HL-60 (cell line): Measurements from ENCODE around the gene GABRB1.

Experiments
- DNase-seq, 2 experiments: peaks; one replicate each; pipeline ENCODE4 v3.0.0-alpha.2; 2010 to 2020; ENCODE audit warnings: low read depth in 1 of 2, low spot score in 1 of 2
- H3K27ac ChIP-seq: fragments of 250-450 bp; sonication (Bioruptor Pico); replicated peaks from 2 replicates; pipeline ENCODE4 v1.5.1; 2020; ENCODE audit warnings: mild to moderate bottlenecking, moderate library complexity
- H3K27me3 ChIP-seq: fragments of 250-450 bp; sonication (Bioruptor Pico); 2 replicates; pipeline ENCODE4 v1.5.1; 2021; ENCODE audit warnings: mild to moderate bottlenecking, moderate library complexity; ENCODE audit not compliant: insufficient read depth, poor library complexity, severe bottlenecking
- H3K4me3 ChIP-seq: replicated peaks from 2 replicates; pipeline ENCODE4 v1.5.1; 2011; ENCODE audit warnings: mild to moderate bottlenecking, control low read depth, low read length; ENCODE audit not compliant: insufficient read depth
- GABPA ChIP-seq: IDR thresholded peaks from 2 replicates; pipeline ENCODE4 v1.6.1; 2012; ENCODE audit warnings: low read depth
- POLR2AphosphoS5 ChIP-seq: IDR thresholded peaks from 2 replicates; pipeline ENCODE4 v1.6.1; 2012; ENCODE audit warnings: low read depth
- SPI1 ChIP-seq: IDR thresholded peaks from 2 replicates; pipeline ENCODE4 v1.6.1; 2012; ENCODE audit warnings: low read depth, mild to moderate bottlenecking, borderline replicate concordance
- TF ChIP-seq, protein P1 (sequence below): IDR thresholded peaks from one replicate; pipeline ENCODE4 v1.5.1; 2011; ENCODE audit warnings: low read length, control low read depth, inconsistent platforms; ENCODE audit not compliant: insufficient read depth
- TF ChIP-seq, protein P2 (sequence below): IDR thresholded peaks from 2 replicates; pipeline ENCODE4 v1.6.1; 2012; ENCODE audit warnings: low read depth; ENCODE audit not compliant: insufficient replicate concordance

The GABRB1 gene

DNA sequence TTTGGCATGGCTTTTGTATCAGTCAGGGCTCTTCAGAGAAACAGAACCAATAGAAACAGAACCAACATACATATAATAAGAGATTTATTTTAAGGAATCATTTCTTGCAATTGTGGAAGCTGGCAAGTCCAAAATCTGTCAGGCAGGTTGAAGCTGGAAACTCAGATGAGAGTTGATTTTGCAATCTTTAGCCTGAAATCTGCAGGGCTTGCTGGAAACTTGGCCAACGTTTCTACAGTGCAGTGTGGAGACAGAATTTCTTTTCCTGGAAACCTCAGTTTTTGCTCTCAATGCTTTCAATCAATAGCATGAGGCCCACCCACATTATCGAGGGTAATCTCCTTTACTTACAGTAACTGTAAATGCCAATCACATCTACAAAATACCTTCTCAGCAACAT, 386.8 kb downstream of the GABRB1 start:
- no peak overlapping the region for H3K4me3 ChIP-seq
- H3K27ac ChIP-seq, result no peak overlapping the region
- H3K27me3 ChIP-seq, result no peaks in the 10 kb centered on the region
- DNase-seq, result no peak
- TF ChIP-seq GABPA (no peak), POLR2AphosphoS5 (no peak), SPI1 (no peak)
- TF ChIP-seq, protein P1, sequence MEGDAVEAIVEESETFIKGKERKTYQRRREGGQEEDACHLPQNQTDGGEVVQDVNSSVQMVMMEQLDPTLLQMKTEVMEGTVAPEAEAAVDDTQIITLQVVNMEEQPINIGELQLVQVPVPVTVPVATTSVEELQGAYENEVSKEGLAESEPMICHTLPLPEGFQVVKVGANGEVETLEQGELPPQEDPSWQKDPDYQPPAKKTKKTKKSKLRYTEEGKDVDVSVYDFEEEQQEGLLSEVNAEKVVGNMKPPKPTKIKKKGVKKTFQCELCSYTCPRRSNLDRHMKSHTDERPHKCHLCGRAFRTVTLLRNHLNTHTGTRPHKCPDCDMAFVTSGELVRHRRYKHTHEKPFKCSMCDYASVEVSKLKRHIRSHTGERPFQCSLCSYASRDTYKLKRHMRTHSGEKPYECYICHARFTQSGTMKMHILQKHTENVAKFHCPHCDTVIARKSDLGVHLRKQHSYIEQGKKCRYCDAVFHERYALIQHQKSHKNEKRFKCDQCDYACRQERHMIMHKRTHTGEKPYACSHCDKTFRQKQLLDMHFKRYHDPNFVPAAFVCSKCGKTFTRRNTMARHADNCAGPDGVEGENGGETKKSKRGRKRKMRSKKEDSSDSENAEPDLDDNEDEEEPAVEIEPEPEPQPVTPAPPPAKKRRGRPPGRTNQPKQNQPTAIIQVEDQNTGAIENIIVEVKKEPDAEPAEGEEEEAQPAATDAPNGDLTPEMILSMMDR, result no peak
- TF ChIP-seq, protein P2, sequence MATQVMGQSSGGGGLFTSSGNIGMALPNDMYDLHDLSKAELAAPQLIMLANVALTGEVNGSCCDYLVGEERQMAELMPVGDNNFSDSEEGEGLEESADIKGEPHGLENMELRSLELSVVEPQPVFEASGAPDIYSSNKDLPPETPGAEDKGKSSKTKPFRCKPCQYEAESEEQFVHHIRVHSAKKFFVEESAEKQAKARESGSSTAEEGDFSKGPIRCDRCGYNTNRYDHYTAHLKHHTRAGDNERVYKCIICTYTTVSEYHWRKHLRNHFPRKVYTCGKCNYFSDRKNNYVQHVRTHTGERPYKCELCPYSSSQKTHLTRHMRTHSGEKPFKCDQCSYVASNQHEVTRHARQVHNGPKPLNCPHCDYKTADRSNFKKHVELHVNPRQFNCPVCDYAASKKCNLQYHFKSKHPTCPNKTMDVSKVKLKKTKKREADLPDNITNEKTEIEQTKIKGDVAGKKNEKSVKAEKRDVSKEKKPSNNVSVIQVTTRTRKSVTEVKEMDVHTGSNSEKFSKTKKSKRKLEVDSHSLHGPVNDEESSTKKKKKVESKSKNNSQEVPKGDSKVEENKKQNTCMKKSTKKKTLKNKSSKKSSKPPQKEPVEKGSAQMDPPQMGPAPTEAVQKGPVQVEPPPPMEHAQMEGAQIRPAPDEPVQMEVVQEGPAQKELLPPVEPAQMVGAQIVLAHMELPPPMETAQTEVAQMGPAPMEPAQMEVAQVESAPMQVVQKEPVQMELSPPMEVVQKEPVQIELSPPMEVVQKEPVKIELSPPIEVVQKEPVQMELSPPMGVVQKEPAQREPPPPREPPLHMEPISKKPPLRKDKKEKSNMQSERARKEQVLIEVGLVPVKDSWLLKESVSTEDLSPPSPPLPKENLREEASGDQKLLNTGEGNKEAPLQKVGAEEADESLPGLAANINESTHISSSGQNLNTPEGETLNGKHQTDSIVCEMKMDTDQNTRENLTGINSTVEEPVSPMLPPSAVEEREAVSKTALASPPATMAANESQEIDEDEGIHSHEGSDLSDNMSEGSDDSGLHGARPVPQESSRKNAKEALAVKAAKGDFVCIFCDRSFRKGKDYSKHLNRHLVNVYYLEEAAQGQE, result no peak

DNA sequence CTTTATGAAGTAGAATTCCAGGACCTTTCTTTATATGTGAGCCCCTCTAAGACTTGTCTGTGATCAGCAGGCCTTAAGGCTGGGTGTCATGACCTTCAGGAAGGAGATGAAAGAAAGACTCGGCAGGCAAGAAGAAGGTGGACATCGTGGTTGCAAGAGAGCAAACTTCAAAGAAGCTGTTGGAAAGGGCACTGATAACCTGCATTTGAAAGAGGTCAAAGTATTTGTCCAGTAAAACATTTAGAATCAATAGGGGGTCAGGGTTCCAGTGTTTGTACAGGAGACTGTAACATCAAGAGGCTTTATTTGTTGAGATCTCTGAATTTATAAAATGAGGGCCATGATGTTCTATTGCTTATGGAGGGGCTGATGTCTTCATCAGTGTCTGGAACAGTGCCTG, 387.9 kb downstream of the GABRB1 start:
- Histone ChIP-seq H3K27ac (no peak overlapping the region), H3K4me3 (no peak overlapping the region), H3K27me3 (no peaks in the 10 kb centered on the region)
- TF ChIP-seq POLR2AphosphoS5, result no peak
- TF ChIP-seq SPI1, result no peak
- TF ChIP-seq GABPA, result no peak
- TF ChIP-seq, protein P2, result no peak
- TF ChIP-seq, protein P1, result no peak
- DNase-seq, result no peak

DNA sequence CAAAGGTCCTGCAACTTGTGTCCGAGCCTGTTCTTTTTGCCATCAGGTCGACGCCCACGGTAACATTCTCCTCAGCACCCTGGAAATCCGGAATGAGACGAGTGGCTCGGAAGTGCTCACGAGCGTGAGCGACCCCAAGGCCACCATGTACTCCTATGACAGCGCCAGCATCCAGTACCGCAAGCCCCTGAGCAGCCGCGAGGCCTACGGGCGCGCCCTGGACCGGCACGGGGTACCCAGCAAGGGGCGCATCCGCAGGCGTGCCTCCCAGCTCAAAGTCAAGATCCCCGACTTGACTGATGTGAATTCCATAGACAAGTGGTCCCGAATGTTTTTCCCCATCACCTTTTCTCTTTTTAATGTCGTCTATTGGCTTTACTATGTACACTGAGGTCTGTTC, 394.3 kb downstream of the GABRB1 start:
- TF ChIP-seq GABPA, result no peak
- TF ChIP-seq, protein P2, result no peak
- TF ChIP-seq POLR2AphosphoS5, result no peak
- TF ChIP-seq SPI1, result no peak
- TF ChIP-seq, protein P1, result no peak
- no peak for DNase-seq
- no peaks in the 10 kb centered on the region for H3K27me3 ChIP-seq
- H3K27ac ChIP-seq, result no peak overlapping the region
- no peak overlapping the region for H3K4me3 ChIP-seq
